ENCODE measurements around the gene NKPD1. TPM values are rescaled to one million over a fixed set of nuclear protein-coding genes. Genes with fewer than 3 reads are reported as not detected.

The NKPD1 gene
- total and polyA plus RNA-seq, 9 of the 15 experiments (the other 6 are each of a cell fraction or from before 2014, with no cell fraction given): 0.03 to 0.09 (median 0.04) TPM; not detected in 5

- no peak overlapping the region for H3K27ac ChIP-seq (ENCODE audit: extremely low read depth, low read depth, low read length)
- H3K27me3 ChIP-seq (ENCODE audit: control insufficient read depth in 2 of 2, insufficient read depth in 2 of 2, low read length in 2 of 2): peaks cover 6 to 26% of the 10 kb centered on the region in 2 experiments; a peak in 4 of 5 replicates
- ATAC-seq (peak; percentile 87), DNase-seq (ENCODE audit: extremely low read depth in 1 of 4, low spot score in 3 of 4) (peak; percentile 49 to 66 (median 60)), FAIRE-seq (peak; percentile 55)
- H3K9me3 ChIP-seq (replicated peaks; ENCODE audit: control insufficient read depth, insufficient read depth, low read depth, low read length): no peaks in the 10 kb centered on the region
- H3K9me1 ChIP-seq (ENCODE audit: control insufficient read depth, insufficient read depth, low read length): no peaks in the 10 kb centered on the region
- peaks cover 3 to 70% of the 10 kb centered on the region in 2 experiments; a peak in 3 of 5 replicates for H3K4me1 ChIP-seq (replicated peaks in 1 of 2; ENCODE audit: control insufficient read depth in 2 of 2, insufficient read depth in 2 of 2, low read length in 2 of 2)
- peaks cover 18% of the 10 kb centered on the region; the same call in 1 of the 2 replicates for H4K20me1 ChIP-seq (replicated peaks; ENCODE audit: control insufficient read depth, insufficient read depth, low read length)
- H3K4me2 ChIP-seq (ENCODE audit: insufficient read depth, low read length): no peak overlapping the region
- no peak overlapping the region for H3K4me3 ChIP-seq
- 26% methylated on average over 30 of the region's 32 CpGs for WGBS (ENCODE audit: insufficient coverage, low coverage, missing lambda C conversion rate)
- H3K36me3 ChIP-seq (ENCODE audit: control insufficient read depth, insufficient read depth, low read length): no peaks in the 10 kb centered on the region
- no peak overlapping the region for H2AFZ ChIP-seq (ENCODE audit: low read depth, low read length)
- POLR2A ChIA-PET: interaction anchor here (0.7 kb wide), 1 partner anchor 11 kb away, joined by 3 read pairs; no protein-coding TSS in a partner anchor
- in situ Hi-C loops (cut with MboI): no loop called here
- intact Hi-C loops (cut with micrococcal nuclease): loop anchor here (1.0 kb wide), 1 partner anchor 25 kb away; no protein-coding TSS in a partner anchor
- no peak overlapping the region for H3K9ac ChIP-seq (ENCODE audit: insufficient read depth in 1 of 2, low read depth in 2 of 2, low read length in 2 of 2)
- BruUV-seq (replicated peaks): no TSS peak
- no peaks in the 10 kb centered on the region for H3K79me2 ChIP-seq (ENCODE audit: control insufficient read depth, insufficient read depth, low read length)
- CTCF ChIA-PET (ENCODE audit: low intra/inter-chr PET ratio): interaction anchor here (1.3 kb wide), 1 partner anchor 86 kb away, joined by 4 read pairs; no protein-coding TSS in a partner anchor
- TF ChIP-seq, protein P1, sequence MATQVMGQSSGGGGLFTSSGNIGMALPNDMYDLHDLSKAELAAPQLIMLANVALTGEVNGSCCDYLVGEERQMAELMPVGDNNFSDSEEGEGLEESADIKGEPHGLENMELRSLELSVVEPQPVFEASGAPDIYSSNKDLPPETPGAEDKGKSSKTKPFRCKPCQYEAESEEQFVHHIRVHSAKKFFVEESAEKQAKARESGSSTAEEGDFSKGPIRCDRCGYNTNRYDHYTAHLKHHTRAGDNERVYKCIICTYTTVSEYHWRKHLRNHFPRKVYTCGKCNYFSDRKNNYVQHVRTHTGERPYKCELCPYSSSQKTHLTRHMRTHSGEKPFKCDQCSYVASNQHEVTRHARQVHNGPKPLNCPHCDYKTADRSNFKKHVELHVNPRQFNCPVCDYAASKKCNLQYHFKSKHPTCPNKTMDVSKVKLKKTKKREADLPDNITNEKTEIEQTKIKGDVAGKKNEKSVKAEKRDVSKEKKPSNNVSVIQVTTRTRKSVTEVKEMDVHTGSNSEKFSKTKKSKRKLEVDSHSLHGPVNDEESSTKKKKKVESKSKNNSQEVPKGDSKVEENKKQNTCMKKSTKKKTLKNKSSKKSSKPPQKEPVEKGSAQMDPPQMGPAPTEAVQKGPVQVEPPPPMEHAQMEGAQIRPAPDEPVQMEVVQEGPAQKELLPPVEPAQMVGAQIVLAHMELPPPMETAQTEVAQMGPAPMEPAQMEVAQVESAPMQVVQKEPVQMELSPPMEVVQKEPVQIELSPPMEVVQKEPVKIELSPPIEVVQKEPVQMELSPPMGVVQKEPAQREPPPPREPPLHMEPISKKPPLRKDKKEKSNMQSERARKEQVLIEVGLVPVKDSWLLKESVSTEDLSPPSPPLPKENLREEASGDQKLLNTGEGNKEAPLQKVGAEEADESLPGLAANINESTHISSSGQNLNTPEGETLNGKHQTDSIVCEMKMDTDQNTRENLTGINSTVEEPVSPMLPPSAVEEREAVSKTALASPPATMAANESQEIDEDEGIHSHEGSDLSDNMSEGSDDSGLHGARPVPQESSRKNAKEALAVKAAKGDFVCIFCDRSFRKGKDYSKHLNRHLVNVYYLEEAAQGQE (IDR thresholded peaks at IDR 0.05; ENCODE audit: borderline replicate concordance): peak; percentile 74
- TF ChIP-seq, protein P1 (CRISPR knock-in tag; IDR thresholded peaks at IDR 0.05; ENCODE audit: low read depth): no peak
- TF ChIP-seq, protein P2, sequence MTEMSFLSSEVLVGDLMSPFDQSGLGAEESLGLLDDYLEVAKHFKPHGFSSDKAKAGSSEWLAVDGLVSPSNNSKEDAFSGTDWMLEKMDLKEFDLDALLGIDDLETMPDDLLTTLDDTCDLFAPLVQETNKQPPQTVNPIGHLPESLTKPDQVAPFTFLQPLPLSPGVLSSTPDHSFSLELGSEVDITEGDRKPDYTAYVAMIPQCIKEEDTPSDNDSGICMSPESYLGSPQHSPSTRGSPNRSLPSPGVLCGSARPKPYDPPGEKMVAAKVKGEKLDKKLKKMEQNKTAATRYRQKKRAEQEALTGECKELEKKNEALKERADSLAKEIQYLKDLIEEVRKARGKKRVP (CRISPR knock-in tag; IDR thresholded peaks at IDR 0.05): no peak
- TF ChIP-seq RBFOX2 (IDR thresholded peaks at IDR 0.05; ENCODE audit: low read depth, low read length): 0 out of 2 replicates have a peak, but pooled peaks have one; percentile 19
- TF ChIP-seq POLR2G (IDR thresholded peaks at IDR 0.05; ENCODE audit: low read depth, low read length): peak; percentile 55
- TF ChIP-seq SMC3 (conservative IDR thresholded peaks at IDR 0.05; ENCODE audit: insufficient read depth, low read depth, low read length): 0 out of 2 replicates have a peak, but pooled peaks have one; percentile 50
- TF ChIP-seq, protein P3, sequence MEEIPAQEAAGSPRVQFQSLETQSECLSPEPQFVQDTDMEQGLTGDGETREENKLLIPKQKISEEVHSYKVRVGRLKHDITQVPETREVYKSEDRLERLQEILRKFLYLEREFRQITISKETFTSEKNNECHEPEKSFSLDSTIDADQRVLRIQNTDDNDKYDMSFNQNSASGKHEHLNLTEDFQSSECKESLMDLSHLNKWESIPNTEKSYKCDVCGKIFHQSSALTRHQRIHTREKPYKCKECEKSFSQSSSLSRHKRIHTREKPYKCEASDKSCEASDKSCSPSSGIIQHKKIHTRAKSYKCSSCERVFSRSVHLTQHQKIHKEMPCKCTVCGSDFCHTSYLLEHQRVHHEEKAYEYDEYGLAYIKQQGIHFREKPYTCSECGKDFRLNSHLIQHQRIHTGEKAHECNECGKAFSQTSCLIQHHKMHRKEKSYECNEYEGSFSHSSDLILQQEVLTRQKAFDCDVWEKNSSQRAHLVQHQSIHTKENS (CRISPR knock-in tag; IDR thresholded peaks at IDR 0.05): no peak
- TF ChIP-seq RB1 (IDR thresholded peaks at IDR 0.05; ENCODE audit: low read depth): peak; percentile 17; the same call in 1 of the 2 replicates
- peak; percentile 22; the same call in 1 of the 2 replicates for TF ChIP-seq MTA3 (IDR thresholded peaks at IDR 0.05; ENCODE audit: borderline replicate concordance)
Measured at GRCh38 chr19:45161738-45162607, 1.2 kb upstream of the NKPD1 start.

Measured in K562 (cell line).